ENCODE measurements around the gene ETS1. TPM values are rescaled to one million over a fixed set of nuclear protein-coding genes. Genes with fewer than 3 reads are reported as not detected.

ETS1 gene
- total RNA-seq, 1 experiment from 2014 or later = 3.7 TPM

DNA sequence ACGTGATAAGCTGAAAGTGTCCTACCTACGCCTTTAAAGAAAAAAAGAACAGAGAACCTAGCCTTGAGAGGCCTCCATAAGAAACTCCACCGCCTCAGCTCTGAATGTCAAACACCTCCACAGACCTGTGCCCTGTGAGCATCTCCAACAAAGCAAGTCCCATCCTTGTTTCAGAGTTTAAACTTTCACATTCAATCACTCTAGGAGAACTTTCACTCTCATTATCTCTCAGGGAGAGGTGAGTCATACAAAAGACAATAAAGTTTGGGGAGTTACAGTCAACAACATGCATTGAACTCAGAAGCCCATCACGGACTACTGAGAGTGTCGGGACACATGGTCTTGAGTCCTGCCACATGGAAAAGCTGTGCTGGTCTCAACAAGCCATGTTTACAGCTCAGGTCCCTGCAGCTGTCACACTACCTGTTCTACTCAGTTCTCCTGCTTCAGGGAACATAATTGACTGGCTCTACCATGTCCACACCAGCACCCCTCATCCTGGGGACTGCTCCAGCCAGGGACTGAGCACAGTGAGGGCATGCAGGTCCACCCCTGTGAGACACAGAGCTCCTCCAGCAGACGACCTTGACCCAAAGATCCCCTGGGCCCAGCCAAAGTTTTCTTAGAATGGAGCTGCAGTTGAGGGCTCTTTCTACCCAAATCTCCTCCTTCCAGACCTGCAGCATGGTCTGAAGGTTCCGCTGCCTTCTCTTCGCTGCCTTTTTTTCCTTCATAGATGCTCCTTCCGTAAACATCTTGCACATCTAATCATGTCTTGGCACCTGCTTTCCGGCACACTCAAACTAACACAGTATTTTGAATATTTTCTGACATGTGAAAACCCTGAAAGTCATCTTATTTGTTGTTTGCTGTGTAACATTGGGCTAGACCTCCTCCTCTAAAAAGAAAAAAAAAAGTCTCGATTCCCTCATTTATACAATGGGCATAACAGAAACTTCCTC, 114.9 kb downstream of the ETS1 start:
- peaks cover 22% of the 10 kb centered on the region for H3K27me3 ChIP-seq (replicated peaks; ENCODE audit: insufficient read depth, low read depth, low read length, poor library complexity)
- H3K9me3 ChIP-seq (ENCODE audit: low read depth, low read length, poor library complexity, severe bottlenecking) = no peaks in the 10 kb centered on the region
- BruUV-seq (replicated peaks) = no TSS peak
- intact Hi-C loops (cut with micrococcal nuclease; ENCODE audit: unreplicated experiment) = no loop called here
- CTCF ChIA-PET = no interaction called here
- H3K27ac ChIP-seq (ENCODE audit: low read depth, low read length, poor library complexity, severe bottlenecking) = no peak overlapping the region
- H3K4me3 ChIP-seq (ENCODE audit: low read depth, low read length, poor library complexity, severe bottlenecking) = no peak overlapping the region
- TF ChIP-seq EZH2 (IDR thresholded peaks at IDR 0.05; ENCODE audit: borderline replicate concordance, low read depth, low read length, poor library complexity, severe bottlenecking) = no peak
- TF ChIP-seq, protein P1, sequence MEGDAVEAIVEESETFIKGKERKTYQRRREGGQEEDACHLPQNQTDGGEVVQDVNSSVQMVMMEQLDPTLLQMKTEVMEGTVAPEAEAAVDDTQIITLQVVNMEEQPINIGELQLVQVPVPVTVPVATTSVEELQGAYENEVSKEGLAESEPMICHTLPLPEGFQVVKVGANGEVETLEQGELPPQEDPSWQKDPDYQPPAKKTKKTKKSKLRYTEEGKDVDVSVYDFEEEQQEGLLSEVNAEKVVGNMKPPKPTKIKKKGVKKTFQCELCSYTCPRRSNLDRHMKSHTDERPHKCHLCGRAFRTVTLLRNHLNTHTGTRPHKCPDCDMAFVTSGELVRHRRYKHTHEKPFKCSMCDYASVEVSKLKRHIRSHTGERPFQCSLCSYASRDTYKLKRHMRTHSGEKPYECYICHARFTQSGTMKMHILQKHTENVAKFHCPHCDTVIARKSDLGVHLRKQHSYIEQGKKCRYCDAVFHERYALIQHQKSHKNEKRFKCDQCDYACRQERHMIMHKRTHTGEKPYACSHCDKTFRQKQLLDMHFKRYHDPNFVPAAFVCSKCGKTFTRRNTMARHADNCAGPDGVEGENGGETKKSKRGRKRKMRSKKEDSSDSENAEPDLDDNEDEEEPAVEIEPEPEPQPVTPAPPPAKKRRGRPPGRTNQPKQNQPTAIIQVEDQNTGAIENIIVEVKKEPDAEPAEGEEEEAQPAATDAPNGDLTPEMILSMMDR (conservative IDR thresholded peaks at IDR 0.05; ENCODE audit: low read depth, low read length) = no peak
- H3K4me1 ChIP-seq (ENCODE audit: insufficient read depth, low read length, poor library complexity, severe bottlenecking) = no peaks in the 10 kb centered on the region
- no peak for DNase-seq (ENCODE audit: low spot score)
- POLR2A ChIA-PET (ENCODE audit: low non-redundant PET) = no interaction called here
- H3K36me3 ChIP-seq (ENCODE audit: insufficient read depth, low read length, poor library complexity, severe bottlenecking) = no peaks in the 10 kb centered on the region

DNA sequence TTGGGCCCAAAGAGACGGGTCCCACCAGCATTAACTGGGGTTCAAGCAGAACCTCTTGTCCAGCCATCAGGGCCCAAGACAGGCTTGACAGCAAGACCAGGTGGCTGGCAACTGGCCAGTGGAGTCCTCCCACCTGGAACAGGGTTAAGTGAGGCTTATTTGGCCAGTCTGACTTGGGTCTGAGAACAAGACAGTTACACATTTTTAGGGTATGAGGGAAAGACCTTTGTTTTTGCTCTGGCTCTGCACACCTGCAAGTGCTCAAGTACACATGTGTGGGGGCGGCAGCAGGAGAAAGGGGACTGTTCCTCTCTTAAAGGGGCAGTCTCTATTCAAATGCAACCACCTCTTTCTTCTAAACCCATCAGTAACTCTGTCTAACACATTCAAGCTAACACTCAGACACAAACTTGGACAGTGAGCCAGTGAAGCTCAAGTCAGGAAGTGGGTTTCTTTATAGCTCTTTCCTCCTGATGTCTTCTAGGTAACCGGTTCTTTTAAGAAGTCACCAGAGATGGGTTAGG, 116.2 kb downstream of the ETS1 start:
- CTCF ChIA-PET = no interaction called here
- Histone ChIP-seq H3K27me3 (replicated peaks; ENCODE audit: insufficient read depth, low read depth, low read length, poor library complexity) (peaks cover 22% of the 10 kb centered on the region), H3K27ac (ENCODE audit: low read depth, low read length, poor library complexity, severe bottlenecking) (no peak overlapping the region), H3K4me1 (ENCODE audit: insufficient read depth, low read length, poor library complexity, severe bottlenecking) (no peaks in the 10 kb centered on the region), H3K9me3 (ENCODE audit: low read depth, low read length, poor library complexity, severe bottlenecking) (no peaks in the 10 kb centered on the region), H3K4me3 (ENCODE audit: low read depth, low read length, poor library complexity, severe bottlenecking) (no peak overlapping the region), H3K36me3 (ENCODE audit: insufficient read depth, low read length, poor library complexity, severe bottlenecking) (no peaks in the 10 kb centered on the region)
- BruUV-seq (replicated peaks) = no TSS peak
- DNase-seq (ENCODE audit: low spot score) = no peak
- TF ChIP-seq EZH2 (IDR thresholded peaks at IDR 0.05; ENCODE audit: borderline replicate concordance, low read depth, low read length, poor library complexity, severe bottlenecking) = no peak
- TF ChIP-seq, protein P1 (conservative IDR thresholded peaks at IDR 0.05; ENCODE audit: low read depth, low read length) = no peak
- POLR2A ChIA-PET (ENCODE audit: low non-redundant PET) = no interaction called here
- intact Hi-C loops (cut with micrococcal nuclease; ENCODE audit: unreplicated experiment) = no loop called here

DNA sequence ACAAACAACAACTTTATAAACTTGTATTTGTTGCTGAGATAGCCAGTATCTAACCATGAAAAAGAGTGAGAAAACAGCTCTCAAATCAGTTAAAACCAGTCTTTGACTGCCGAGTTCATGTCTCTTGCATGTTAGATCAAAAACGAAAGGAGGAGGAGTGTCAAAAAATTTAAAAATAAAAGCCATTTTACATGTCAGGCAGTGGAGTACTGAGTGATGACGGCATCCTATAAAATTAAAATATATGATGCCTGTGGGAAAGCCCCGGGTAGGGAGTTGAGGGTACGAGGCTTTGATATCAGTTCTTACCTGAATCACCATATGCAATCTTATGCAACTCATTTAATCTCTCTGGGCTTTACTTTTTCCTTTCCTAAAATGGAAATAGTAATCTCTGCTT, 117.3 kb downstream of the ETS1 start:
- DNase-seq (ENCODE audit: low spot score) = no peak
- H3K9me3 ChIP-seq (ENCODE audit: low read depth, low read length, poor library complexity, severe bottlenecking) = no peaks in the 10 kb centered on the region
- POLR2A ChIA-PET (ENCODE audit: low non-redundant PET) = no interaction called here
- no peaks in the 10 kb centered on the region for H3K36me3 ChIP-seq (ENCODE audit: insufficient read depth, low read length, poor library complexity, severe bottlenecking)
- intact Hi-C loops (cut with micrococcal nuclease; ENCODE audit: unreplicated experiment) = no loop called here
- H3K4me1 ChIP-seq (ENCODE audit: insufficient read depth, low read length, poor library complexity, severe bottlenecking) = no peaks in the 10 kb centered on the region
- CTCF ChIA-PET = no interaction called here
- BruUV-seq (replicated peaks) = no TSS peak
- H3K27me3 ChIP-seq (replicated peaks; ENCODE audit: insufficient read depth, low read depth, low read length, poor library complexity) = peaks cover 22% of the 10 kb centered on the region
- no peak overlapping the region for H3K4me3 ChIP-seq (ENCODE audit: low read depth, low read length, poor library complexity, severe bottlenecking)
- H3K27ac ChIP-seq (ENCODE audit: low read depth, low read length, poor library complexity, severe bottlenecking) = no peak overlapping the region
- TF ChIP-seq EZH2 (IDR thresholded peaks at IDR 0.05; ENCODE audit: borderline replicate concordance, low read depth, low read length, poor library complexity, severe bottlenecking) = no peak
- TF ChIP-seq, protein P1 (conservative IDR thresholded peaks at IDR 0.05; ENCODE audit: low read depth, low read length) = no peak

All from A673 (cell line).